Astrocyte (in vitro differentiated cells and primary cell): ENCODE data around the gene PRM3. TPM values are rescaled to one million over a fixed set of nuclear protein-coding genes. Genes with fewer than 3 reads are reported as not detected.

Experiments used
- DNase-seq: peaks from one replicate; pipeline ENCODE4 v3.0.0-alpha.2; 2010; ENCODE audit warnings: low read depth
- FAIRE-seq: peaks from 2 replicates; lab custom pipeline; 2011; peaks lifted over from hg19 to GRCh38; lab: Jason Lieb, UNC
- H2AFZ ChIP-seq: 2 replicates; pipeline ENCODE4 v1.6.0; 2012; ENCODE audit warnings: low read depth, low read length, inconsistent platforms
- H3K27ac ChIP-seq: 2 replicates; pipeline ENCODE4 v1.5.1; 2011; ENCODE audit warnings: low read depth, low read length, inconsistent platforms
- H3K27me3 ChIP-seq: 2 replicates; pipeline ENCODE4 v1.6.0; 2011; ENCODE audit warnings: low read length, inconsistent platforms; ENCODE audit not compliant: insufficient read depth
- H3K36me3 ChIP-seq: 2 replicates; pipeline ENCODE4 v1.5.1; 2011; ENCODE audit warnings: low read length, inconsistent platforms; ENCODE audit not compliant: insufficient read depth
- H3K4me1 ChIP-seq: 2 replicates; pipeline ENCODE4 v1.5.1; 2011; ENCODE audit warnings: low read length, inconsistent platforms; ENCODE audit not compliant: insufficient read depth
- H3K4me2 ChIP-seq: 2 replicates; pipeline ENCODE4 v1.6.0; 2012; ENCODE audit warnings: low read length, inconsistent platforms
- H3K4me3 ChIP-seq: 2 replicates; pipeline ENCODE4 v1.5.1; 2011; ENCODE audit warnings: low read depth, mild to moderate bottlenecking, low read length, inconsistent platforms; ENCODE audit not compliant: insufficient read depth
- H3K79me2 ChIP-seq: 2 replicates; pipeline ENCODE4 v1.6.0; 2012; ENCODE audit warnings: mild to moderate bottlenecking, low read length, inconsistent platforms; ENCODE audit not compliant: insufficient read depth
- H3K9ac ChIP-seq: 2 replicates; pipeline ENCODE4 v1.6.0; 2012; ENCODE audit warnings: mild to moderate bottlenecking, low read length, inconsistent platforms
- H3K9me3 ChIP-seq: 2 replicates; pipeline ENCODE4 v1.5.1; 2012; ENCODE audit warnings: low read depth, mild to moderate bottlenecking, low read length, inconsistent platforms; ENCODE audit not compliant: insufficient read depth
- H4K20me1 ChIP-seq: 2 replicates; pipeline ENCODE4 v1.6.0; 2012; ENCODE audit warnings: low read length, inconsistent platforms; ENCODE audit not compliant: insufficient read depth
- H3K27ac Mint-ChIP-seq: one replicate; pipeline ENCODE4 v1.8.0; 2021; ENCODE audit warnings: mild to moderate bottlenecking, mixed read lengths; ENCODE audit not compliant: unreplicated experiment
- H3K27me3 Mint-ChIP-seq: one replicate; pipeline ENCODE4 v1.8.0; 2021; ENCODE audit warnings: low read depth, mixed read lengths; ENCODE audit not compliant: unreplicated experiment
- H3K36me3 Mint-ChIP-seq: one replicate; pipeline ENCODE4 v1.8.0; 2021; ENCODE audit warnings: low read depth, mixed read lengths; ENCODE audit not compliant: unreplicated experiment
- H3K4me1 Mint-ChIP-seq: one replicate; pipeline ENCODE4 v1.8.0; 2021; ENCODE audit warnings: low read depth, mixed read lengths; ENCODE audit not compliant: unreplicated experiment
- H3K4me3 Mint-ChIP-seq: one replicate; pipeline ENCODE4 v1.8.0; 2021; ENCODE audit warnings: mild to moderate bottlenecking, moderate library complexity, mixed read lengths; ENCODE audit not compliant: unreplicated experiment
- H3K9me3 Mint-ChIP-seq: one replicate; pipeline ENCODE4 v1.8.0; 2021; ENCODE audit warnings: mild to moderate bottlenecking, mixed read lengths; ENCODE audit not compliant: unreplicated experiment
- CTCF ChIP-seq: IDR thresholded peaks from 2 replicates; pipeline ENCODE4 v1.5.1; 2011; ENCODE audit warnings: low read depth, mild to moderate bottlenecking, inconsistent platforms, low read length, moderate library complexity; ENCODE audit not compliant: insufficient read depth
- EZH2 ChIP-seq: IDR thresholded peaks from 2 replicates; pipeline ENCODE4 v1.6.1; 2012; ENCODE audit warnings: mild to moderate bottlenecking, low read length, inconsistent platforms; ENCODE audit not compliant: insufficient read depth
- total RNA-seq: library from RNA; stranded (reverse); gene quantifications from 2 replicates; pipeline ENCODE4 v1.2.1, GENCODE V29; 2021

The PRM3 gene
- total RNA-seq, 1 donor from 2014 or later: not detected

- Histone ChIP-seq H3K27ac (no peak overlapping the region), H3K9ac (no peak overlapping the region), H3K4me2 (no peak overlapping the region), H3K9me3 (no peaks in the 10 kb centered on the region), H2AFZ (no peak overlapping the region), H3K4me1 (no peaks in the 10 kb centered on the region), H3K27me3 (no peaks in the 10 kb centered on the region), H3K4me3 (no peak overlapping the region), H3K79me2 (no peaks in the 10 kb centered on the region), H3K36me3 (no peaks in the 10 kb centered on the region), H4K20me1 (no peaks in the 10 kb centered on the region)
- no peaks in the 10 kb centered on the region for H3K4me1 Mint-ChIP-seq
- no peaks in the 10 kb centered on the region for H3K36me3 Mint-ChIP-seq
- DNase-seq: no peak
- H3K27ac Mint-ChIP-seq: no peak overlapping the region
- no peak for FAIRE-seq
- no peak overlapping the region for H3K4me3 Mint-ChIP-seq
- H3K9me3 Mint-ChIP-seq: no peaks in the 10 kb centered on the region
- H3K27me3 Mint-ChIP-seq: peaks cover 33% of the 10 kb centered on the region
- TF ChIP-seq EZH2: no peak
- no peak for TF ChIP-seq CTCF
Measured at GRCh38 chr16:11229432-11229831, 44.0 kb downstream of the PRM3 start.

GRCh38 chr16:11225677-11226549 is 47.5 kb downstream of the PRM3 start:
- no peak overlapping the region for H3K4me2 ChIP-seq
- no peak overlapping the region for H3K4me3 Mint-ChIP-seq
- no peaks in the 10 kb centered on the region for H3K9me3 ChIP-seq
- no peak overlapping the region for H3K9ac ChIP-seq
- H3K4me1 Mint-ChIP-seq: no peaks in the 10 kb centered on the region
- no peak for FAIRE-seq
- no peaks in the 10 kb centered on the region for H3K36me3 Mint-ChIP-seq
- H3K27ac ChIP-seq: no peak overlapping the region
- H3K79me2 ChIP-seq: no peaks in the 10 kb centered on the region
- no peaks in the 10 kb centered on the region for H3K36me3 ChIP-seq
- H3K27ac Mint-ChIP-seq: no peak overlapping the region
- H4K20me1 ChIP-seq: no peaks in the 10 kb centered on the region
- H3K4me3 ChIP-seq: no peak overlapping the region
- peaks cover 25% of the 10 kb centered on the region for H3K27me3 Mint-ChIP-seq
- H3K9me3 Mint-ChIP-seq: no peaks in the 10 kb centered on the region
- no peak for DNase-seq
- H3K4me1 ChIP-seq: no peaks in the 10 kb centered on the region
- H3K27me3 ChIP-seq: no peaks in the 10 kb centered on the region
- TF ChIP-seq CTCF (no peak), EZH2 (no peak)
- H2AFZ ChIP-seq: no peak overlapping the region
